ENCODE results near the gene NXPH4. TPM values are rescaled to one million over a fixed set of nuclear protein-coding genes. Genes with fewer than 3 reads are reported as not detected.
A peak's percentile ranks its signal among the peaks of the same experiment; 100 is the strongest.

Gene NXPH4
- total RNA-seq, 6 experiments from 2014 or later, result 0.87 to 1.5 (median 1.2) TPM; not detected in 3

GRCh38 chr12:57242329-57242690 is 25.7 kb downstream of the NXPH4 start:
- WGBS (ENCODE audit: insufficient coverage, low coverage, low lambda C conversion rate, missing lambda C conversion rate), result under 1% methylated on average over 12 of the region's 18 CpGs
- no peak for TF ChIP-seq POLR2A (IDR thresholded peaks at IDR 0.05)
- TF ChIP-seq, protein P1, sequence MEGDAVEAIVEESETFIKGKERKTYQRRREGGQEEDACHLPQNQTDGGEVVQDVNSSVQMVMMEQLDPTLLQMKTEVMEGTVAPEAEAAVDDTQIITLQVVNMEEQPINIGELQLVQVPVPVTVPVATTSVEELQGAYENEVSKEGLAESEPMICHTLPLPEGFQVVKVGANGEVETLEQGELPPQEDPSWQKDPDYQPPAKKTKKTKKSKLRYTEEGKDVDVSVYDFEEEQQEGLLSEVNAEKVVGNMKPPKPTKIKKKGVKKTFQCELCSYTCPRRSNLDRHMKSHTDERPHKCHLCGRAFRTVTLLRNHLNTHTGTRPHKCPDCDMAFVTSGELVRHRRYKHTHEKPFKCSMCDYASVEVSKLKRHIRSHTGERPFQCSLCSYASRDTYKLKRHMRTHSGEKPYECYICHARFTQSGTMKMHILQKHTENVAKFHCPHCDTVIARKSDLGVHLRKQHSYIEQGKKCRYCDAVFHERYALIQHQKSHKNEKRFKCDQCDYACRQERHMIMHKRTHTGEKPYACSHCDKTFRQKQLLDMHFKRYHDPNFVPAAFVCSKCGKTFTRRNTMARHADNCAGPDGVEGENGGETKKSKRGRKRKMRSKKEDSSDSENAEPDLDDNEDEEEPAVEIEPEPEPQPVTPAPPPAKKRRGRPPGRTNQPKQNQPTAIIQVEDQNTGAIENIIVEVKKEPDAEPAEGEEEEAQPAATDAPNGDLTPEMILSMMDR (IDR thresholded peaks at IDR 0.05), result no peak
- H3K36me3 ChIP-seq, result no peaks in the 10 kb centered on the region
- H3K9me3 ChIP-seq, result no peaks in the 10 kb centered on the region
- peak overlapping the region in 2 of 3 donors; percentile 37 to 39 for H3K4me3 ChIP-seq
- intact Hi-C loops (cut with DNase I), result loop anchor here in 1 of 2 donors (5.0 kb wide), 1 partner anchor 35 kb away; no protein-coding TSS in a partner anchor
- peaks cover 0 to 51% (median 16%) of the 10 kb centered on the region in 4 donors for H3K4me1 ChIP-seq
- H3K27me3 ChIP-seq, result peaks cover 0 to 7% of the 10 kb centered on the region in 2 donors
- DNase-seq (peak; percentile 68 to 85 (median 81)), ATAC-seq (peak; percentile 6 to 30 (median 22))
- no peak overlapping the region for H3K27ac ChIP-seq

DNA sequence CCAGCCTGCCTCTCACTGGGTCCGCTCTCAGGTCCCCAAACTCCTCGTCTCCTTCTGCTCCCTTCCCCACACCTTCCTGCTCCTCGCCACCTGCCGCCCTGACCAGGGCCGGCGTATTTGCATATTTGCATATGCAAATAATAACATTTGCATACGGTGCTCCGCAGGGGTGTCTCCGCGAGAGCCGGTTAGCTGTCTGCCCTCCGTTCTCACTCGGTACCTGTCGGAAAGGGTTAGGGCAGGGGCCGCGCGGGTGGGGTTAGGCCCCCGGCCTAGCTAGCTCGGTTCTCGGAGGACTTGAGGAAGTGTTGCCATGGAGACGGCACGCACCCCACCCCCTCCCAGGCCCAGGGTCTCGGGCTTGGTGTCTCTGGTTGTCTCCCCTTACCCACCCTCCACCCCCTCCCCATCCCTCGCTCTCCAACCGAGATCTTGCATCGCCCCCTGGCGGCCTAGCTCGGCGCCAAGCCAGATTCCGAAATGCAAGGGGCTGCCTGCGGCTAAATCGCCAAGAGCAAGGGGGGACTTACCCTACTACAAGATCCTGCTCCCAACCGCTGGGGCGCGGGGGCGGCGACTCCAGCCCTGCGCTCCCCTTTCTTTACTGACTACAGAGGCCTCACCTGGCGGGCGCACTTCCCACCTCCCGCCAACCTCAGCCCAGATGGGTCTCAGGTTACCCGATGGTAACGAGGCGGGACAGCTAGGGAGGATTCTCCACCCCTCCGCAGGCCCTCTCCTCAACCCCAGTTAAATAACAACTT is 26.3 kb downstream of the NXPH4 start:
- Histone ChIP-seq H3K27me3 (peaks cover 0 to 7% of the 10 kb centered on the region in 2 donors), H3K36me3 (no peaks in the 10 kb centered on the region), H3K27ac (no peak overlapping the region), H3K4me3 (peak overlapping the region; percentile 26 to 39 (median 37)), H3K9me3 (no peaks in the 10 kb centered on the region), H3K4me1 (peaks cover 0 to 50% (median 16%) of the 10 kb centered on the region in 4 donors)
- TF ChIP-seq, protein P1 (IDR thresholded peaks at IDR 0.05), result peak; percentile 33 to 51 (median 48)
- TF ChIP-seq POLR2A (IDR thresholded peaks at IDR 0.05), result no peak
- ATAC-seq (peak; percentile 6 to 27 (median 12)), DNase-seq (peak in 2 of 3 donors; percentile 65 to 66)
- intact Hi-C loops (cut with DNase I), result loop anchor here in 1 of 2 donors (5.0 kb wide), 1 partner anchor 36 kb away; no protein-coding TSS in a partner anchor
- 0% methylated on average over 22 of the region's 45 CpGs for WGBS (ENCODE audit: insufficient coverage, low coverage, low lambda C conversion rate, missing lambda C conversion rate)

- Histone ChIP-seq H3K27me3 (peaks cover 0 to 7% of the 10 kb centered on the region in 2 donors), H3K4me3 (peak overlapping the region; percentile 26 to 39 (median 37)), H3K9me3 (no peaks in the 10 kb centered on the region), H3K36me3 (no peaks in the 10 kb centered on the region), H3K27ac (no peak overlapping the region), H3K4me1 (peaks cover 0 to 42% (median 16%) of the 10 kb centered on the region in 4 donors)
- ATAC-seq, result peak; percentile 42 to 58 (median 53)
- no peak for TF ChIP-seq POLR2A (IDR thresholded peaks at IDR 0.05)
- TF ChIP-seq, protein P1 (IDR thresholded peaks at IDR 0.05), result peak; percentile 59 to 82 (median 78)
- DNase-seq, result peak; percentile 82 to 84 (median 83)
- intact Hi-C loops (cut with DNase I), result loop anchor here in 1 of 2 donors (5.0 kb wide), 1 partner anchor 36 kb away; no protein-coding TSS in a partner anchor
- 8% methylated on average over 22 of the region's 41 CpGs for WGBS (ENCODE audit: insufficient coverage, low coverage, low lambda C conversion rate, missing lambda C conversion rate)
Measured at GRCh38 chr12:57243521-57244311, 27.1 kb downstream of the NXPH4 start.

GRCh38 chr12:57244312-57244696 is 27.7 kb downstream of the NXPH4 start:
- Histone ChIP-seq H3K27ac (no peak overlapping the region), H3K36me3 (no peaks in the 10 kb centered on the region), H3K4me3 (no peak overlapping the region), H3K27me3 (peaks cover 0 to 7% of the 10 kb centered on the region in 2 donors), H3K9me3 (no peaks in the 10 kb centered on the region), H3K4me1 (peaks cover 0 to 40% (median 16%) of the 10 kb centered on the region in 4 donors)
- DNase-seq, result no peak
- ATAC-seq, result no peak
- TF ChIP-seq, protein P1 (IDR thresholded peaks at IDR 0.05), result no peak
- no peak for TF ChIP-seq POLR2A (IDR thresholded peaks at IDR 0.05)
- WGBS (ENCODE audit: insufficient coverage, low coverage, low lambda C conversion rate, missing lambda C conversion rate), result 78% methylated on average over 5 of the region's 6 CpGs
- intact Hi-C loops (cut with DNase I), result loop anchor here in 1 of 2 donors (5.0 kb wide), 1 partner anchor 37 kb away; no protein-coding TSS in a partner anchor

All from right lobe of liver (tissue), 6 donors.